A673 (cell line): ENCODE measurements around the gene FRMD5. TPM values are rescaled to one million over a fixed set of nuclear protein-coding genes. Genes with fewer than 3 reads are reported as not detected.

ENCODE experiments used
- BruUV-seq: library from RNA; stranded (reverse); fragments of 400-500 nt; replicated peaks from 2 replicates; lab custom pipeline; 2021; lab: Mats Ljungman, UMichigan
- CTCF ChIA-PET: fragments of 300-600 bp; sonication (Branson Sonifier 250); formaldehyde crosslinking; loops from one replicate; lab custom pipeline; 2022; ENCODE audit warnings: antibody characterized with exemption; lab: Charles Lee
- POLR2A ChIA-PET: fragments of 300-600 bp; sonication (Branson Sonifier 250); formaldehyde crosslinking; loops from one replicate; lab custom pipeline; 2022; ENCODE audit warnings: antibody characterized with exemption; ENCODE audit not compliant: low non-redundant PET; lab: Charles Lee
- DNase-seq: peaks from one replicate; pipeline ENCODE4 v3.0.0-alpha.2; 2015; ENCODE audit warnings: low spot score
- H3K27ac ChIP-seq: fragments of 200-600 bp; sonication (generic); 2 replicates; pipeline ENCODE4 v1.5.1; 2016; ENCODE audit warnings: mixed run types, low read depth, mild to moderate bottlenecking, mixed read lengths, antibody characterized with exemption, low read length; ENCODE audit not compliant: poor library complexity, severe bottlenecking
- H3K27me3 ChIP-seq: fragments of 200-600 bp; sonication (generic); replicated peaks from 2 replicates; pipeline ENCODE4 v1.6.1; 2017; ENCODE audit warnings: mixed run types, low read depth, mild to moderate bottlenecking, mixed read lengths, antibody characterized with exemption, low read length; ENCODE audit not compliant: insufficient read depth, poor library complexity
- H3K36me3 ChIP-seq: fragments of 200-600 bp; sonication (generic); 2 replicates; pipeline ENCODE4 v1.6.1; 2016; ENCODE audit warnings: mixed run types, mild to moderate bottlenecking, mixed read lengths, antibody characterized with exemption, low read length; ENCODE audit not compliant: insufficient read depth, poor library complexity, severe bottlenecking
- H3K4me1 ChIP-seq: fragments of 200-600 bp; sonication (generic); 2 replicates; pipeline ENCODE4 v1.6.1; 2017; ENCODE audit warnings: mixed run types, mild to moderate bottlenecking, mixed read lengths, antibody characterized with exemption, low read length; ENCODE audit not compliant: insufficient read depth, poor library complexity, severe bottlenecking
- H3K4me3 ChIP-seq: fragments of 200-600 bp; sonication (generic); 2 replicates; pipeline ENCODE4 v1.5.1; 2016; ENCODE audit warnings: low read depth, mixed run types, mild to moderate bottlenecking, mixed read lengths, low read length; ENCODE audit not compliant: poor library complexity, severe bottlenecking
- H3K9me3 ChIP-seq: fragments of 200-600 bp; sonication (generic); 2 replicates; pipeline ENCODE4 v1.6.1; 2016; ENCODE audit warnings: mixed run types, low read depth, mild to moderate bottlenecking, mixed read lengths, antibody characterized with exemption, low read length; ENCODE audit not compliant: poor library complexity, severe bottlenecking
- EZH2 ChIP-seq: fragments of 200-600 bp; sonication (generic); IDR thresholded peaks from 2 replicates; pipeline ENCODE4 v1.6.1; 2017; ENCODE audit warnings: borderline replicate concordance, low read depth, mild to moderate bottlenecking, mixed read lengths, antibody characterized with exemption, low read length; ENCODE audit not compliant: poor library complexity, severe bottlenecking
- intact Hi-C: fragments of 100-400 bp; cut with micrococcal nuclease; formaldehyde crosslinking; loops from one replicate; pipeline ENCODE4 v1.10.0; 2022; ENCODE audit not compliant: unreplicated experiment
- total RNA-seq: library from RNA; stranded (reverse); gene quantifications from 2 replicates; pipeline ENCODE4 v1.2.3, GENCODE V29; 2021
- TF ChIP-seq, protein P1 (sequence below): fragments of 300-800, 200-600 bp; sonication (generic); conservative IDR thresholded peaks from 2 replicates; pipeline ENCODE4 v1.5.1; 2017; ENCODE audit warnings: low read depth, mild to moderate bottlenecking, antibody characterized with exemption, low read length, moderate library complexity, mixed read lengths

Gene FRMD5
- total RNA-seq, 1 experiment from 2014 or later: 2.6 TPM

DNA sequence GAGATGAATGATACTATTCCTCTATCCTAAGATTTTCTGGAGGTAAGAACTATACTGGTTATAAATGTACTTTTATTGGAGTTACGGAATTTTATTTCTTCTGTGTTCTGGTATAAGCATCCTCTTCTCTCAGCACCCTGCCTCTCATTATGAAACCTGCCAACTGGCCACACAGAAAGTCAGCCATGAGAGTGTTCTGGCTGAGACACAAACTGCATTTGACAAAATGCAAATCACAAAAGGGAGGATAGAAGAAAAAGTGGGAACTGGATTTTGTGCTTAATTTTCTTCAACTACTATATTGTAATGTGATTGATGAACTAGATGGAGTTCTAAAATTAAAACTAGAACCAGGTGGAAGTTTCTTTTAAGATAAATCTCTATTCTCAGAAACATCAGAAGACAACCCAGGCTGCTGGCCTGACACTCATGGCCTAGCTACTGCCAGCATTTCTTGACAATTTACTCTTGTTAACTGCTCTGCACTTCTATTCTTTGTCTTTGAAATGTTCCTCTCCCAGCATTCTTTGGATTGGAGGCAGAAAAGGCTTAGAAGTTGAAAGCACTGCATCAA lies 225.2 kb downstream of the FRMD5 start:
- H3K27me3 ChIP-seq: no peaks in the 10 kb centered on the region
- H3K36me3 ChIP-seq: no peaks in the 10 kb centered on the region
- no peak overlapping the region for H3K27ac ChIP-seq
- no peak overlapping the region for H3K4me3 ChIP-seq
- POLR2A ChIA-PET: no interaction called here
- H3K4me1 ChIP-seq: no peaks in the 10 kb centered on the region
- TF ChIP-seq, protein P1, sequence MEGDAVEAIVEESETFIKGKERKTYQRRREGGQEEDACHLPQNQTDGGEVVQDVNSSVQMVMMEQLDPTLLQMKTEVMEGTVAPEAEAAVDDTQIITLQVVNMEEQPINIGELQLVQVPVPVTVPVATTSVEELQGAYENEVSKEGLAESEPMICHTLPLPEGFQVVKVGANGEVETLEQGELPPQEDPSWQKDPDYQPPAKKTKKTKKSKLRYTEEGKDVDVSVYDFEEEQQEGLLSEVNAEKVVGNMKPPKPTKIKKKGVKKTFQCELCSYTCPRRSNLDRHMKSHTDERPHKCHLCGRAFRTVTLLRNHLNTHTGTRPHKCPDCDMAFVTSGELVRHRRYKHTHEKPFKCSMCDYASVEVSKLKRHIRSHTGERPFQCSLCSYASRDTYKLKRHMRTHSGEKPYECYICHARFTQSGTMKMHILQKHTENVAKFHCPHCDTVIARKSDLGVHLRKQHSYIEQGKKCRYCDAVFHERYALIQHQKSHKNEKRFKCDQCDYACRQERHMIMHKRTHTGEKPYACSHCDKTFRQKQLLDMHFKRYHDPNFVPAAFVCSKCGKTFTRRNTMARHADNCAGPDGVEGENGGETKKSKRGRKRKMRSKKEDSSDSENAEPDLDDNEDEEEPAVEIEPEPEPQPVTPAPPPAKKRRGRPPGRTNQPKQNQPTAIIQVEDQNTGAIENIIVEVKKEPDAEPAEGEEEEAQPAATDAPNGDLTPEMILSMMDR: no peak
- TF ChIP-seq EZH2: no peak
- no TSS peak for BruUV-seq
- no peaks in the 10 kb centered on the region for H3K9me3 ChIP-seq
- intact Hi-C loops: no loop called here
- CTCF ChIA-PET: no interaction called here
- DNase-seq: no peak

DNA sequence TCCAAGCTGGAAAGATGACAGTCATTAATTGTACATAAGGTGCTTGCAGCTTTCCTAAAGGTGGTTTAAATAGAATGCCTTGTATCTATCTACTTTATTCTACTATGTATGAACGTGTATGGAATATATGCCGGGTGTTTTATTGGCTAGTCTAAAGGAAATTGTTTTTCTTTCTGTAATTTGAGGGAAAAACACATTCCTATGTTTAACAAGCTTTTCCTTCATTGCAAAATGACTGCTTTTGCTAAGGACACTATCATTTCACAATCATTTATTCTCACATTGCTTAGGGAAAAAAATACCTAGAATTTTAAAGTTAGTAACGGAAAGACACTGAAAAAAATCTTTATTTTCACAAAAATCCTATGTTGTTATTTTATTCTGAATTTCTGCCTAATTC lies 226.5 kb downstream of the FRMD5 start:
- ChIA-PET POLR2A (no interaction called here), CTCF (no interaction called here)
- Histone ChIP-seq H3K36me3 (no peaks in the 10 kb centered on the region), H3K9me3 (no peaks in the 10 kb centered on the region), H3K4me1 (no peaks in the 10 kb centered on the region), H3K4me3 (no peak overlapping the region), H3K27me3 (no peaks in the 10 kb centered on the region), H3K27ac (no peak overlapping the region)
- TF ChIP-seq, protein P1: no peak
- TF ChIP-seq EZH2: no peak
- intact Hi-C loops: no loop called here
- BruUV-seq: no TSS peak
- no peak for DNase-seq

DNA sequence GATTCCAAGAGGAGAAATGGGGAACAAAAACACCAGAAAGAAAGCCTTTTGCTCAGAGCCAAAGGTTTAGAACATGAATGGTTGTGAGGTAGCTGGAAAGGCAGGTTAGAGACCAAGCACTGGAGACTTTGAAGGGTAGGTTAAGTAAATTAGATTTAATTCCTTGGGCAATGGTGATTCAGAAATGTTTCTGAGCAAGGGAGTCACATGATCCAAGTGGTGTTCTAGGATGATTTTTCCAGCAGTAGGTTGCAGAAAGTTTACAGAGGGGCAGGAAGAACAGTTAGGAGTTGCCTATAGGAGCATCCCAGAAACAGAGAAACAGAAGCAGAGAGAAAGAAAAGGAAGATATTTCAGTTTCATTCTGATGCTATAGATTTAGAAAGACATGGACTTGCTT lies 228.4 kb downstream of the FRMD5 start:
- CTCF ChIA-PET: no interaction called here
- Histone ChIP-seq H3K27me3 (no peaks in the 10 kb centered on the region), H3K9me3 (no peaks in the 10 kb centered on the region), H3K27ac (no peak overlapping the region), H3K4me1 (no peaks in the 10 kb centered on the region), H3K36me3 (no peaks in the 10 kb centered on the region), H3K4me3 (no peak overlapping the region)
- POLR2A ChIA-PET: no interaction called here
- intact Hi-C loops: no loop called here
- no TSS peak for BruUV-seq
- no peak for TF ChIP-seq EZH2
- TF ChIP-seq, protein P1: no peak
- no peak for DNase-seq
